MV-4-11 (cell line): ENCODE data around the gene TBATA.
A peak's percentile ranks its signal among the peaks of the same experiment; 100 is the strongest.

Experiments used
- DNase-seq: peaks from one replicate; lab custom pipeline; 2025; lab: John Stamatoyannopoulos, UW

Gene TBATA

GRCh38 chr10:70809011-70809611, 23.9 kb upstream of the TBATA start:
- no peak for DNase-seq

DNA sequence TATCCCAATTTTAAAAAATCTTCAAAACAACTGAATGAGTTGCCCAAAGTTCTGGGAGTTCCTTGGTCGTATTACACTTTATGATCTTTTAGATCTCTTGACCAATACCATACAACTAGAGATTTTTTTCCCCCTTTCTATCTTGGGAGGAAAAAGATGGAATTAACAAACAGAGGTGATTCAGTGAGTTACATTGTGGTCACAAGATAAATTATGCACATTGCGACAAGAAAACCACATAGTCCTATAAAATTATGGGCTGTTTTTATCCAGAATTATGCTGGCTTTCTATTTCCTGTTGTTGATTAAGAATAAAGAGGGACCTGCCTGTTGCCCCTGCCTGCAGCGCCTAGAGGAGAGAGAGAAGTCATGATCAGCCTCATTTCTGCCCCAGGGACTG, 22.4 kb upstream of the TBATA start:
- peak; percentile 0 for DNase-seq

- DNase-seq, result no peak
These were observed 21.7 kb upstream of the TBATA start for GRCh38 chr10:70806841-70807240.

DNA sequence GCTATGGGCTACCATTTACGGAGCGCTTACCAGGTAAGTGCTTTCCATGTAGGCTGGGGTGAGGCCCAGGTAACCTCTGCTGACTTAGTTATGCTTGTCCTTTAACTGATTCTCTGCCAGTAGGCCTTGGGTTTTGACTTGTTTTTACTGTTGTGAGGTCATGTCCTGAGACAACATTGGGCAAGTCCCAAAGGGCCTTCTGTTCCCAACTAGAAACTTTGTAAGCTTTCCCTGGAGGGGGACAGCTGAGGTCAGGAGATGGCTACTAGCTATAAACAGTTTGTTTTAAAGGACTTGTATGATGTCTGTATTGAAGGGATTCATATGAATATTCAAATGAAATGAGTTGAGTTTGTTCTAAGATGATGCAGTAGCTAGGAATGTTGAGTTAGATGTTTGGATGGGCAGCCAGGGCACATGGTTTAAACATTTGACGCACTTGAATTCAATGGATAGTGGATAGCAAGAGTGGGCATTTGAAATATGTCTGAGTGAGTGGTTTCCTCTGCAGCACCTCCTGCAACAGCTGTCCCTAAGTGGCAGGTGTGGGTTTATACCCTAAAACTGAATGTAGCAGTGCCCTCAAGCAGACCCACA, 20.5 kb upstream of the TBATA start:
- DNase-seq, result no peak

DNA sequence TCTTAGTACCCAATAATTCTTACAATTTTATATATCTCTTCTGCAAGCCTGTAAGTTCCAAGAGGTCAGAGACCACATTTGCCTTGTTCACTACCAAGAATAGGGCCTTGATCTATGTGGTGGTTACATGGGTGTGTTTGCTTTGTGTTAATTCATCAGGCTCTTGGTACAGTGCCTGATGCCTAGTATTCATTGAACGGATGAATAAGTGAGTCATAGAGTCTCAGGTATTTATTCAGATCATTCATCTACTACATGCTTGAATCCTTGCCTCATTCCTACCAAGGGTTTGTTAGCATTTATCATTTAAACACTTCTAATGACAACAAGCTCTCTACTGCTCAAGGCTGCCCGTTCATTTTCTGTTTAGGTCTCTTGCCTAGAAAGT, 19.2 kb upstream of the TBATA start:
- DNase-seq, result no peak

DNA sequence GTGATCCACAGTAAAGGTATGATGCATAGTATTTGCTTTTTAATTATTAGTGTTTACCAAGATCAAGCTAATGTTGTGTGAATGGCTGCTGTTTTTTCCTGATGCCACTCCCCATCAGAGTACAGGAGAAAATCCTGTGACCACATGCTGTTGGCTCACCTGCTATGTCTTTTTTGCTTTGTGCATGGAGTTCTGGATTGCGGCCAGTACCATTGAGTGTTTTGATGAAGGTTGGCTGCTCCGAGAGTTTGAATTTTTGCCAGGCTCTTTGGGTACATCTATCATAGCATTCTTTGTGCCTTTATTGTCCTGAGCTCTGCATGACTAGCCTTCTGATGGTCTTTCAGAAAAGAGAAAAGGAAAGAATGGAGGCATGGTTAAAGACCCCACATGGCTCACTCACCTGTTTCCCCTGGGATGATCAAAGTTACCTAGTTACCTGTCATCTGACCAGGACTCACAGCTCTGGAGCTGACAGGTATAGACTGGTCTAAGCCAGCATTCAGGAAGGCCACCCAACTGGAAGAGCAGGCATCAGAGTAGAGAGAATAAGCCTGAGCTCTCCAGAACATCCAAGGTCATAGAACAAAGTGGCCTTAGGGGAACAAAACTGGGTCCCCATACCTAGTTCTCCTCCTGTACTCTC, 18.7 kb upstream of the TBATA start:
- DNase-seq, result no peak

GRCh38 chr10:70801854-70802253, 16.7 kb upstream of the TBATA start:
- no peak for DNase-seq

- DNase-seq, result peak; percentile 79
These were observed 13.9 kb upstream of the TBATA start for GRCh38 chr10:70799124-70799523.

GRCh38 chr10:70797840-70798239, 12.7 kb upstream of the TBATA start:
- DNase-seq, result no peak

GRCh38 chr10:70795613-70796012, 10.4 kb upstream of the TBATA start:
- DNase-seq, result no peak

DNA sequence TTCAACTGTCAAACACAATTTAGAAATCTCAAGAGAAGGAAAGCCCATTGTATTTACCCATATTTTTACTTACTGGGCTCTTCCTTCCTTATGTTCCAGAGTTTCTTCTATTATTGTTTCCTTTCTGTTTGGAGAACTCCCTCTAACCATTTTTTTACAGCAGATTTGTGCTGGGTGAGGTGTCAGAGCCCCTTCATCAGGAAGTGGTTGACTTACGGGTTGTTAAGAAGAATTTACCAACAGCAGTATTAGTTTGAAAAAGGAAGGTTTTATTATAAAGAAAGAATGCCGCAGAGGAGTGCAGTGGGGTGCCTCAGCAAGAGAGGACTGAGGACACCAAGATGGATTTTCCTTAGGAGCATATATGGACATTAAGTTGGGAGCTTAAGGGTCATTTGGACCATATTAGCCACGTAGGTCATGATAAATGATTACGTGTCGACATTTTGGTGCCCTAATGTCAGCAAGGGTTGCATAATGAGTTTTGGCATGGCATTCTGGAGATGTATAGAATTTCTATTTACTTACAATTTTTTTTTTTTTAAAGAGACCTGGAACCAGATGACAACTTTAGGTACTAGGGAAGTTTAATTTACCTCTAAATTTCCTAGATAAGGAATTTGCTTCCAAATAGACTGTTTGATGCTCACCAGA, 6.3 kb upstream of the TBATA start:
- DNase-seq, result no peak

- peak; percentile 56 for DNase-seq
These were observed 1.7 kb upstream of the TBATA start for GRCh38 chr10:70786799-70787415.

- DNase-seq, result peak; percentile 10
These were observed 706 bp downstream of the TBATA start for GRCh38 chr10:70784471-70784870.

- DNase-seq, result peak; percentile 13
These were observed 1.2 kb downstream of the TBATA start for GRCh38 chr10:70784016-70784415.

DNA sequence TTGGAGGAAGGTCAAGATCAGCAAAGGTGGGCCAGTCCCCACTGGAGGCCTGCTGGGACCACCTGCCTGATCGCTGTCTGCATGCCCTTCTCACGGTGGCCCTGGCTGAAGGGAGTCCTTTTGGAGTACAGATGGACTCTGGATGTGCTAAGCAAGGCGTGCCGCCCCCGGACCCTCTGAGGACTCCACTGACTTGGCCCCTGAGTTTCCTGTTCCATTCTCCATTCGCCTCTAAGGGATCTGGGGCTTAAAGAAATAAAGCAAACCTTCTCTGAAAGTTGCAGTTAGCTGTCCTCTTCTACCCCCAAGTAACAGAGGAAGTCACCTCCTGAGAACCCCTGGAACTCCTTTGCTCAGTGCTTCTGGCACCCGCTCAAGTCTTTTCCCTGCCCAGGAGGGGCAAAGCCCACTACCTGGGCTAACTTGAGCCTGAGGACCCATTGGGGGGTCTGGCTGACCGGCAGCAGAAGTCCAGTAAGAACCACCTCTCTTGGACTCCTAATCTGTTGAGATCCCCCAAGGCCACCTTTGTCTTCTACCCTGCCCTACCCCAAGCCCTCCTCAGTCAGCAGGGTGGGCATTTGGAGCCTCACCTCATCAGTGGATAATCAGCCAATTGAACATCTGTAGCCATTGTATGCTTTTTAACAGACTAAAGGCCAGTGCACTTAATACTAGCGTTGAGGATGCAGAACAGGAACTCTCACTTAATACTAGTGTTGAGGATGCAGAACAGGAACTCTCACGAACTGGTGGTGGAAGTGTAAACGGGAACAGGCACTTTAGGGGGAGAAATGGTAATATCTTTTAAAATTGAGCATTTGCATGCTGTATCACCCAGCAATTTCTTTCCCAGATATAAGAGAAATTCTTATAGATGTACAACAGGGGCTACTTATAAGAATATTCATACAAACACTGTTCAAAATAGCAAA, 2.2 kb downstream of the TBATA start:
- peak; percentile 40 for DNase-seq

- DNase-seq, result no peak
These were observed 3.0 kb downstream of the TBATA start for GRCh38 chr10:70782086-70782745.

- DNase-seq, result no peak
These were observed 3.6 kb downstream of the TBATA start for GRCh38 chr10:70781461-70782051.

DNA sequence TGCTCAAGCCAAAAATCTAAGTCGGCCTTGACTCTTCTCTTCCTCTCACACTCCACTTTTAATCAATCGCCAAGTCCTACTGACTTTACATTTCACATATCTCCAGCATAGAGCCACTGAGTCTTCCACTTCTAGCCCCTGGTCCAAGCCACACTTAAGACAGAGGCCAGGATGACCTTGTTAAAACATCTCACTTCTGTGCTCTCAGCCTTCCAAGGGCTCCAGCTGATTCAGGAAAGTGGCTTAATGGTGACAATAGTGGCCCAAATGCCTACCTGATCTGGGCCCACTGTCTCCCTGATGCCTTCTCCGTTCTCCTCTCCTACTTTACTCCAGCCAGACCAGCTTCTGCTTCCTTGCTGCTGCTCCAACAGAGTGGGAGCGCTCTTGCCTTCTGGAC, 4.4 kb downstream of the TBATA start:
- DNase-seq, result no peak

- no peak for DNase-seq
These were observed 4.8 kb downstream of the TBATA start for GRCh38 chr10:70780370-70780760.

DNA sequence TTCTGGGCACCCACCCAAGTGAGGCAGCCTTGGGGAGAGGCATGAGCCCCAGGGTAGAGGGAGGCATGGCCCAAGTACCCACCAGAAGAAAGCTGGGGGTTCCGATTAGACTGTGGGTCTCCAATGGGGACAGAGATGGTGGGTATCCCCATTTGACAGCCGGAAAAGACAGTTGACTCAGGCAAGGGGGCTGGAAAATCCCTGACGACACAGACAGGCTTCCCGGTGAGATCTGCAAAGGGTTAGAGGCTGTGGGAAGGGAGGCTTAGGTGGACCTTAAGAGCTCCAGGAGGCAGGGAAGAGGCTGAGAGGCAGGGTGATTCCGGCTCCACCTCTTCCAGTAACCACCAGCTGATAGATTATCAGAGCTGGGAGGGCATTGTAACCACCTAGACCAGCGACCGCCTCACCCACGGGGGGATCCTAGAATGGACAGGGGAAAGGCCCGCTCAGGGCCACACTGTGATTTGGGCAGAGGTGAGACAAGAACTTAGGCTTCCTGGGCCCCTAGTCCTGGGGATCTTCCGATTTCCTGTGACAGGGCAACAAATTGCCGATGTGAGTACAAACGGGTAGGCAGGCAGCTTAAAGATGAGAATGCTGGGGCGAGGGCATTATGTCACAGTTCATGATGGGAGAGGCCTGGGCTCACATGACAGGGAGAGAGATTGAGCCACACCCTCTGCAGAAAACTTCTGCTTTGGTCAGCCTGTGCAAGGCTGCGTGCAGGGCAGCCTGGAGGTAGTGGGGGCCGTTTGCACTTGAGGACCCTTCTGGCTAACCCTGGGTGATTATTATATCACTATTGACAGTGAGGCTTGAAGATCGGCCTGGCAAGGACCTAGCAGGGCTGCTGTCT, 5.4 kb downstream of the TBATA start:
- DNase-seq, result peak; percentile 21
